Measurements from ENCODE around the gene S100A5.
"Not testable (repeated sequence)": the region's sequence is repeated elsewhere in the genome, so short reads cannot be mapped to it uniquely, and the experiment has no call there.

GRCh38 chr1:153582836-153583235 is 42.1 kb upstream of the S100A5 start:
- TF ChIP-seq, protein P1, sequence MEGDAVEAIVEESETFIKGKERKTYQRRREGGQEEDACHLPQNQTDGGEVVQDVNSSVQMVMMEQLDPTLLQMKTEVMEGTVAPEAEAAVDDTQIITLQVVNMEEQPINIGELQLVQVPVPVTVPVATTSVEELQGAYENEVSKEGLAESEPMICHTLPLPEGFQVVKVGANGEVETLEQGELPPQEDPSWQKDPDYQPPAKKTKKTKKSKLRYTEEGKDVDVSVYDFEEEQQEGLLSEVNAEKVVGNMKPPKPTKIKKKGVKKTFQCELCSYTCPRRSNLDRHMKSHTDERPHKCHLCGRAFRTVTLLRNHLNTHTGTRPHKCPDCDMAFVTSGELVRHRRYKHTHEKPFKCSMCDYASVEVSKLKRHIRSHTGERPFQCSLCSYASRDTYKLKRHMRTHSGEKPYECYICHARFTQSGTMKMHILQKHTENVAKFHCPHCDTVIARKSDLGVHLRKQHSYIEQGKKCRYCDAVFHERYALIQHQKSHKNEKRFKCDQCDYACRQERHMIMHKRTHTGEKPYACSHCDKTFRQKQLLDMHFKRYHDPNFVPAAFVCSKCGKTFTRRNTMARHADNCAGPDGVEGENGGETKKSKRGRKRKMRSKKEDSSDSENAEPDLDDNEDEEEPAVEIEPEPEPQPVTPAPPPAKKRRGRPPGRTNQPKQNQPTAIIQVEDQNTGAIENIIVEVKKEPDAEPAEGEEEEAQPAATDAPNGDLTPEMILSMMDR (conservative IDR thresholded peaks at IDR 0.05; ENCODE audit: low read length), result not testable (repeated sequence)
- TF ChIP-seq EZH2phosphoT487 (IDR thresholded peaks at IDR 0.05; ENCODE audit: borderline replicate concordance), result not testable (repeated sequence)
